GM10847 (cell line): ENCODE measurements around the gene MYO6.

Source experiments
- POLR2A ChIP-seq: IDR thresholded peaks from 2 replicates; pipeline ENCODE4 v1.6.1; 2011; ENCODE audit not compliant: insufficient read length; ENCODE audit errors: extremely low read depth

Gene MYO6

GRCh38 chr6:75758061-75758460 is 9.0 kb downstream of the MYO6 start:
- TF ChIP-seq POLR2A = no peak

DNA sequence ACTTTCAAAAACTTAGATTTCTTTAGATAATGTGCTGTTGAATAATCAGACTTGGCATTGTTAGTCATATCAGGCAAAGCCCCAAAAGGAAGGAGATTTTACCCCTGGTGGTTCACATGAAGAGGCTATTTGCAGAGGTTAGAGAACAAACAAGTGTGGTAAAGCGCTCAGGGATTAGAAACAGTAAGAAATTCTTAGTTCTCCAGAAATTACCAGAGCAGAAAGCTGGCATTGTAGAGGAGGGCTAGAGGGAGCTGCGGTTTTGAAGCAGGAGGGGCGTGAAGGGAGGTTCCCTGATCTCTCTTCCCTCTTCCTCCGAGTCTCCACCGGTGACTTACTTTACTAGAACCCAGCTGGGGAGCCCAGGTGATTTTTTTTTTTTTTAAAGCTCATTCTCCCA is 10.2 kb downstream of the MYO6 start:
- TF ChIP-seq POLR2A = no peak

DNA sequence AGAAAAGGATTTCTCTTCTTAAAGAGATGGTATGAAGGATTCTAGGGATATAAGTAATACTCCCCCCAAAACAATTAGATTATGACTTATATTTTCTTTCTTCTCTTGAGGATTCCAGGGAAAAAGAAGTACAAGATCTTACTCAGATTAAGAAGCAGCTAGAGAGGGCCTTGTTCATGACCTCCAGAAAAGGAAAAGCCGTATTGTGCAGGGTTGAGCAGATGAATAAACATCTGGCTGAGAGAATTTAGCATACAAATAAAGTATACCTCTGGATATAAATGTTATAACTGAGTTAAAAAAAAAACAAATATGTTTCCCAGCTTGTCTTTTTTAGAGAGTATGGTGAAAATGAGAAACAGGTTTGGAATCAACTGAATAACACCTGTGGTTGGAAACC is 11.3 kb downstream of the MYO6 start:
- TF ChIP-seq POLR2A = no peak

DNA sequence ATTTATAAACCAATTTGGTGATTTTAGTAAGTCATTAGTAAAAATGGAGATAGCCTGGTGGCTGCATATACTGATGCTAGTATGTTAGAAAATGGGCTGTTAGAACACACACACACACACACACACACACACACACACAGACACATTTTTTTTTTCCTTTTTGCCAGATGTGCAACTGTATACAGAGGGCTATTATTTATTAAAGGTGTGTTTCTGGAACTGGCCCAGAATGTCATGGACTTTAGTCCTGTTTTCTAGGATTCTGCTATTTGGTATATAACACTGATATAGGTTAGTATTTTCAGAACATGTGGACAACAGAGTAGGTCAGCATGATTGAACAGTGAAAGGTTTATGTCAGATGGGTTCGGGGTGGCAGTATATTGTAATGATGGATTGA is 12.4 kb downstream of the MYO6 start:
- TF ChIP-seq POLR2A = no peak

DNA sequence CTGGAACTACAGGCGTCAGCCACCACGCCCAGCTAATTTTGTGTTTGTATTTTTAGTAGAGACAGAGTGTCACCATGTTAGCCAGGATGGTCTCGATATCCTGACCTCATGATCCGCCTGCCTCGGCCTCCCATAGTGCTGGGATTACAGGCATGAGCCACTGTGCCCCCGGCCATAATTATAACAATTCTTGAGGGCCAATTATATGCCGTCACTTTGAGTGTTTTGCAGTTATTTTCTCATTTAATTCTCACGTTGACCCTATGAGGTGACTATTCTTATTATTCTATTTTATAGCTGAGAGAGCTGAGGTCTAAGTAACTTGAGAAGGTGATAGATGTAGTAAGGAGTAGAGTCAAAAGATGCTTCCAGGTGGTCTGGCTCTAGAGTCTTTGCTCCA is 13.0 kb downstream of the MYO6 start:
- no peak for TF ChIP-seq POLR2A

- TF ChIP-seq POLR2A = no peak
These were observed 17.3 kb downstream of the MYO6 start for GRCh38 chr6:75766387-75766786.

GRCh38 chr6:75770844-75771243 is 21.8 kb downstream of the MYO6 start:
- no peak for TF ChIP-seq POLR2A

DNA sequence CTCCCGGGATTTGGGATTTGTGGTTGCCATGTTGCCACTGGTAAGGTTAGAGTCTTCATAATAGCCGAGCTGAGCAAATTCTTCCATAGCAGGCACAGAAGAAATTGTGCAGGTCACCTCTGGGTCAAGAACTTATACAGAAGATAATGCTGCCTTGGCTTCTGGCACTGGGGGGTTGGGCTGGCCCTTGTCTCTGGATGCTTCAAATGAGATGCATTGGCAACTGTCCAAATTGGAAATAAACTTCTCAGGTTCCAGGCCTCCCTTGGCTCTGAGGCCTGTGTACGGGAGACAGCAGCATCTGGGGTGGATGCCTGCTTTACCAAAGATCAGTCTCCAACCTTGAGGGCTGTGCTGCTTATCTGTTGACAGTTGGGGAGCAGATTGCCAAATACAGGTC is 26.2 kb downstream of the MYO6 start:
- TF ChIP-seq POLR2A = no peak

- no peak for TF ChIP-seq POLR2A
These were observed 27.4 kb downstream of the MYO6 start for GRCh38 chr6:75776461-75776860.

GRCh38 chr6:75778757-75779156 is 29.7 kb downstream of the MYO6 start:
- TF ChIP-seq POLR2A = no peak

GRCh38 chr6:75786152-75786551 is 37.1 kb downstream of the MYO6 start:
- TF ChIP-seq POLR2A = no peak

DNA sequence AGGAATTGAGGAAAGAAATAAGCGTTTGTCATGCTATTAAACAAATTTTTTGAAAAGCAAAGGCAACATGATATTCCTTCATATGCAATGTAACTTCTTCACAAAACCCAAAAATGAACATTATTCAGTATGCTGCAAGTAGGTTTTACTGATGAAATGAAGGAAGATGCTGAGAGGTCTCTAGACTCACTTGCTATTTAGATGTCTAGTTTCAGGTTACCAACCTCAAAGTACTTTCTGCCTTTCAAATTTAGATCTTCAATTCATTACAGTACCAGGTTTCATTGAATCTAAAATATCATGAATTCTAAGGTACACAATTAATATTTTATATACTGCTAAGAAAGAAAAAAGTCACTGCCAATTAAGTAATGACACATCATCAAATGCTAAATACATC is 39.9 kb downstream of the MYO6 start:
- no peak for TF ChIP-seq POLR2A

DNA sequence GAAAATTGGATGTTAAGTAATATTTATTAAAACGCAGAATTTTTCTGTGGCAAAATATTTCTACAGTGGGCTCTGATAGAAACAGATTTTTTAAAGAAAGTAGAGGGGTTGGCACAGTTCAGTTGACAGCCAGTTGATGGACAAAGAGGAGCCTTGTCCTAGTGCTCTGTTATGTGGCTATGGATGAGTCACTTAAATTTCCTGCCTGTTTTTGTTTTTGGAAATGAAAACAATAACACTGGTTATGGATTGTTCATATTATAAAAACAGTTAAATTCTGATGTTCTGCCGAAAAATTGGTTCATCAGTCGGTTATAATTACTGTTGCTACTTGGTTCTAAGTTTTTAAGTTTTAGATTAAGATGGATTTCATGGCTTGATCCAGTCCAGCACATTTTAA is 42.8 kb downstream of the MYO6 start:
- no peak for TF ChIP-seq POLR2A

GRCh38 chr6:75794351-75794846 is 45.4 kb downstream of the MYO6 start:
- no peak for TF ChIP-seq POLR2A

GRCh38 chr6:75794954-75795739 is 46.1 kb downstream of the MYO6 start:
- TF ChIP-seq POLR2A = no peak

DNA sequence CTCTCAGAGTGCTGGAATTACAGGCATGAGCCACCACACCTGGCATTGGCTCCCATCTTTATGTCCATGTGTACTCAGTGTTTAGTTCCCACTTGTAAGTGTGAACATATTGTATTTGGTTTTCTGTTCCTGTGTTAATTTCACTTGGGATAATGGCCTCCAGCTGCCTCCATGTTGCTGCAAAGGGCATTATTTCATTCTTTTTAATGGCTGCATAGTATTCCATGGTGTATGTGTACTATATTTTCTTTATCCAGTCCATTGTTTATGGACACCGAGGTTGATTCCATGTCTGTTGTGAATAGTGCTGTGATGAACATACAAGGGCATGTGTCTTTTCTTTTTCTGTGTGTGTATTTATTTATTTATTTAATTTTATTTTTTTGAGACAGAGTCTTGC is 47.7 kb downstream of the MYO6 start:
- no peak for TF ChIP-seq POLR2A

DNA sequence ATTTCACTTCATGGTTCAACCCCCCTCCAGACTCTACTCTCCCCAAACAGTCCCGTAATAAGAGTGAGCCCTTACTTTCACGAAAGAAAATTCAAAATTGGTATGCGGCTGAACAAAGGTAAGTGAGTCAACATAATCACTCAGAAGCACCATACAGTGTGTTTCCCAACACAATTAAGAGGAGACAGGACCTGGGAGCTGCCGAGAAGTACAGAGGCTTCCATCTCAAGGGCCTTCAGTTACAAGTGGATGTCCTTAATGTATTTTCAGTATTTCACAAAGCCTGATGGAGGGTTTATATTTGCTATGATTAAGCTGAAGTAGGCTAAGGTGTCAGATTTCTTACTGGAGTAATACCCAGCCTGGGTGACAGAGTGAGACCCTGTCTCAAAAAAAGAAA is 51.1 kb downstream of the MYO6 start:
- TF ChIP-seq POLR2A = no peak
